GM12878 (cell line): Measurements from ENCODE around the gene SLC37A1. TPM values are rescaled to one million over a fixed set of nuclear protein-coding genes. Genes with fewer than 3 reads are reported as not detected.

Experiments
- BMI1 ChIP-seq: fragments of 450-650 bp; IDR thresholded peaks from 2 replicates; pipeline ENCODE4 v1.6.1; 2016; ENCODE audit warnings: mild to moderate bottlenecking, moderate library complexity, borderline replicate concordance
- EP300 ChIP-seq, 2 experiments: fragments of 150-350 bp in 1 of 2; IDR thresholded peaks; 2 replicates each; pipeline ENCODE4 v1.6.1; 2011 to 2012; ENCODE audit warnings: low read depth in 2 of 2, low read length in 2 of 2, borderline replicate concordance in 1 of 2, improper control_type of control experiment in 1 of 2, inconsistent platforms in 1 of 2; ENCODE audit not compliant: control insufficient read depth in 1 of 2
- IRF4 ChIP-seq: IDR thresholded peaks from 2 replicates; pipeline ENCODE4 v1.6.1; 2011; ENCODE audit warnings: low read depth, low read length
- JUNB ChIP-seq: IDR thresholded peaks from 2 replicates; pipeline ENCODE4 v1.6.1; 2016; ENCODE audit warnings: antibody characterized with exemption, mild to moderate bottlenecking
- NBN ChIP-seq: fragments of 450-650 bp; IDR thresholded peaks from 2 replicates; pipeline ENCODE4 v1.6.1; 2016
- NR2C1 ChIP-seq: fragments of 450-650 bp; IDR thresholded peaks from 2 replicates; pipeline ENCODE4 v1.6.1; 2017; ENCODE audit warnings: antibody characterized with exemption, mild to moderate bottlenecking, moderate library complexity
- NR2C2 ChIP-seq: IDR thresholded peaks from 2 replicates; pipeline ENCODE4 v1.6.1; 2011; ENCODE audit warnings: borderline replicate concordance, low read depth; ENCODE audit not compliant: control insufficient read depth, insufficient read length
- PAX5 ChIP-seq: IDR thresholded peaks from 2 replicates; pipeline ENCODE4 v1.6.1; 2011; ENCODE audit warnings: low read depth, low read length, borderline replicate concordance
- PBX3 ChIP-seq: IDR thresholded peaks from 2 replicates; pipeline ENCODE4 v1.6.1; 2011; ENCODE audit warnings: mild to moderate bottlenecking, low read depth, low read length, moderate library complexity; ENCODE audit not compliant: insufficient replicate concordance
- SMC3 ChIP-seq: IDR thresholded peaks from 2 replicates; pipeline ENCODE4 v1.6.1; 2011; ENCODE audit warnings: low read length, improper control_type of control experiment, borderline replicate concordance
- TCF12 ChIP-seq: IDR thresholded peaks from 2 replicates; pipeline ENCODE4 v1.6.1; 2011; ENCODE audit warnings: low read depth, mild to moderate bottlenecking, low read length
- ZBTB4 ChIP-seq: fragments of 450-650 bp; formaldehyde crosslinking; IDR thresholded peaks from 2 replicates; pipeline ENCODE4 v1.4.0; 2022; ENCODE audit warnings: mild to moderate bottlenecking, moderate library complexity
- ZNF384 ChIP-seq: IDR thresholded peaks from 2 replicates; pipeline ENCODE4 v1.6.1; 2012; ENCODE audit warnings: low read depth, mild to moderate bottlenecking, low read length, improper control_type of control experiment, borderline replicate concordance
- polyA plus RNA-seq, 11 experiments: library from polyadenylated mRNA; depleted of rRNA in 4 of 11; unstranded in 6 of 11; stranded (reverse) in 5 of 11; fragments of >200 nt; fragmentation: Nextera tagmentation in 4 of 11; fragmentation: Illumina TruSeq in 1 of 11; extraction: Ambion mirVana in 4 of 11; extraction: Trizol in 1 of 11; gene quantifications; 1 replicate in 1 of 11; 2 replicates in 10 of 11; pipeline versions ENCODE4 v1.2.1 to v1.2.3, GENCODE V29; 2011 to 2016; ENCODE audit warnings: inconsistent platforms in 2 of 11, missing spikeins in 2 of 11, low read depth in 1 of 11
- total RNA-seq, 4 experiments: library from RNA; depleted of rRNA in 3 of 4; stranded (reverse); fragments of >200 nt in 3 of 4; fragmentation: Illumina TruSeq in 1 of 4; extraction: Trizol in 1 of 4; gene quantifications; 2 replicates each; pipeline versions ENCODE4 v1.2.1 to v1.2.3, GENCODE V29; 2013 to 2021
- TF ChIP-seq, protein P1 (sequence below): fragments of 450-650 bp; IDR thresholded peaks from 2 replicates; pipeline ENCODE4 v1.6.1; 2014; ENCODE audit warnings: mild to moderate bottlenecking
- TF ChIP-seq, protein P2 (sequence below): fragments of 450-650 bp; conservative IDR thresholded peaks from 2 replicates; pipeline ENCODE4 v1.6.1; 2017; ENCODE audit warnings: mild to moderate bottlenecking, moderate library complexity
- TF ChIP-seq, protein P3 (sequence below): fragments of 450-650 bp; formaldehyde crosslinking; IDR thresholded peaks from 2 replicates; pipeline ENCODE4 v1.4.0; 2020; ENCODE audit warnings: mild to moderate bottlenecking, moderate library complexity
- TF ChIP-seq, protein P4 (sequence below): fragments of 450-650 bp; IDR thresholded peaks from 2 replicates; pipeline ENCODE4 v1.6.1; 2017; ENCODE audit warnings: low read depth, mild to moderate bottlenecking, moderate library complexity

SLC37A1 gene
- total and polyA plus RNA-seq, 10 of the 15 experiments (the other 5 are each of a cell fraction or from before 2014, with no cell fraction given) = 1.1 to 35.5 (median 24.4) TPM

DNA sequence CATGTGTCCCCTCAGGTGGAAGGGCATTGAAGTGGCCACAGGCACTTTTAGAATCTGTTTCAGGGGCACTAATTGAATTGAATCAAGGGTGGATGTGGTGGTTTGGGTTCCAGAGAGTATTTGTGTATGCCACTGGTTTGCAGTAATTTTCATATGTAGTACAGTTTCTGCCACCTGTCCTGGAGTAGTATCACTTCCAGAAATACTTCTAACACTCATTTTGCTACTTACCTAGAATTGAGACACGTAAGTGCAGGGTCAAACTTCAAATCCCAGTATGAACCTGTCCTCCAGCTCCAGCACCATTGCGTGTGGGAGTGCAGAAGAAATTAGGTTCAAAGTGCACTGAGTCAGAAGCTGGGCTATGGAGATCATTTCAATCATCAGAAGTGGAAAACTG, 44.4 kb upstream of the SLC37A1 start (continued):
- TF ChIP-seq, protein P1, sequence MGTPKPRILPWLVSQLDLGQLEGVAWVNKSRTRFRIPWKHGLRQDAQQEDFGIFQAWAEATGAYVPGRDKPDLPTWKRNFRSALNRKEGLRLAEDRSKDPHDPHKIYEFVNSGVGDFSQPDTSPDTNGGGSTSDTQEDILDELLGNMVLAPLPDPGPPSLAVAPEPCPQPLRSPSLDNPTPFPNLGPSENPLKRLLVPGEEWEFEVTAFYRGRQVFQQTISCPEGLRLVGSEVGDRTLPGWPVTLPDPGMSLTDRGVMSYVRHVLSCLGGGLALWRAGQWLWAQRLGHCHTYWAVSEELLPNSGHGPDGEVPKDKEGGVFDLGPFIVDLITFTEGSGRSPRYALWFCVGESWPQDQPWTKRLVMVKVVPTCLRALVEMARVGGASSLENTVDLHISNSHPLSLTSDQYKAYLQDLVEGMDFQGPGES = no peak
- TF ChIP-seq, protein P2, sequence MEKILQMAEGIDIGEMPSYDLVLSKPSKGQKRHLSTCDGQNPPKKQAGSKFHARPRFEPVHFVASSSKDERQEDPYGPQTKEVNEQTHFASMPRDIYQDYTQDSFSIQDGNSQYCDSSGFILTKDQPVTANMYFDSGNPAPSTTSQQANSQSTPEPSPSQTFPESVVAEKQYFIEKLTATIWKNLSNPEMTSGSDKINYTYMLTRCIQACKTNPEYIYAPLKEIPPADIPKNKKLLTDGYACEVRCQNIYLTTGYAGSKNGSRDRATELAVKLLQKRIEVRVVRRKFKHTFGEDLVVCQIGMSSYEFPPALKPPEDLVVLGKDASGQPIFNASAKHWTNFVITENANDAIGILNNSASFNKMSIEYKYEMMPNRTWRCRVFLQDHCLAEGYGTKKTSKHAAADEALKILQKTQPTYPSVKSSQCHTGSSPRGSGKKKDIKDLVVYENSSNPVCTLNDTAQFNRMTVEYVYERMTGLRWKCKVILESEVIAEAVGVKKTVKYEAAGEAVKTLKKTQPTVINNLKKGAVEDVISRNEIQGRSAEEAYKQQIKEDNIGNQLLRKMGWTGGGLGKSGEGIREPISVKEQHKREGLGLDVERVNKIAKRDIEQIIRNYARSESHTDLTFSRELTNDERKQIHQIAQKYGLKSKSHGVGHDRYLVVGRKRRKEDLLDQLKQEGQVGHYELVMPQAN = no peak
- TF ChIP-seq, protein P3, sequence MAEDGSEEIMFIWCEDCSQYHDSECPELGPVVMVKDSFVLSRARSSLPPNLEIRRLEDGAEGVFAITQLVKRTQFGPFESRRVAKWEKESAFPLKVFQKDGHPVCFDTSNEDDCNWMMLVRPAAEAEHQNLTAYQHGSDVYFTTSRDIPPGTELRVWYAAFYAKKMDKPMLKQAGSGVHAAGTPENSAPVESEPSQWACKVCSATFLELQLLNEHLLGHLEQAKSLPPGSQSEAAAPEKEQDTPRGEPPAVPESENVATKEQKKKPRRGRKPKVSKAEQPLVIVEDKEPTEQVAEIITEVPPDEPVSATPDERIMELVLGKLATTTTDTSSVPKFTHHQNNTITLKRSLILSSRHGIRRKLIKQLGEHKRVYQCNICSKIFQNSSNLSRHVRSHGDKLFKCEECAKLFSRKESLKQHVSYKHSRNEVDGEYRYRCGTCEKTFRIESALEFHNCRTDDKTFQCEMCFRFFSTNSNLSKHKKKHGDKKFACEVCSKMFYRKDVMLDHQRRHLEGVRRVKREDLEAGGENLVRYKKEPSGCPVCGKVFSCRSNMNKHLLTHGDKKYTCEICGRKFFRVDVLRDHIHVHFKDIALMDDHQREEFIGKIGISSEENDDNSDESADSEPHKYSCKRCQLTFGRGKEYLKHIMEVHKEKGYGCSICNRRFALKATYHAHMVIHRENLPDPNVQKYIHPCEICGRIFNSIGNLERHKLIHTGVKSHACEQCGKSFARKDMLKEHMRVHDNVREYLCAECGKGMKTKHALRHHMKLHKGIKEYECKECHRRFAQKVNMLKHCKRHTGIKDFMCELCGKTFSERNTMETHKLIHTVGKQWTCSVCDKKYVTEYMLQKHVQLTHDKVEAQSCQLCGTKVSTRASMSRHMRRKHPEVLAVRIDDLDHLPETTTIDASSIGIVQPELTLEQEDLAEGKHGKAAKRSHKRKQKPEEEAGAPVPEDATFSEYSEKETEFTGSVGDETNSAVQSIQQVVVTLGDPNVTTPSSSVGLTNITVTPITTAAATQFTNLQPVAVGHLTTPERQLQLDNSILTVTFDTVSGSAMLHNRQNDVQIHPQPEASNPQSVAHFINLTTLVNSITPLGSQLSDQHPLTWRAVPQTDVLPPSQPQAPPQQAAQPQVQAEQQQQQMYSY (CRISPR knock-in tag) = no peak
- TF ChIP-seq ZNF384 (no peak), TCF12 (peak; percentile 81), BMI1 (peak; percentile 56; the same call in 1 of the 2 replicates), PBX3 (no peak), JUNB (peak; percentile 83), EP300 (IDR thresholded peaks at IDR 0.05; ENCODE audit: borderline replicate concordance in 1 of 2, control insufficient read depth in 1 of 2, low read depth in 2 of 2, low read length in 2 of 2) (peak; percentile 84 to 87), IRF4 (peak; percentile 81; the same call in 1 of the 2 replicates), NBN (0 out of 2 replicates have a peak, but pooled peaks have one; percentile 60), NR2C2 (no peak), PAX5 (0 out of 2 replicates have a peak, but pooled peaks have one; percentile 37), SMC3 (no peak), ZBTB4 (CRISPR knock-in tag) (no peak), NR2C1 (peak; percentile 66)
- TF ChIP-seq, protein P4, sequence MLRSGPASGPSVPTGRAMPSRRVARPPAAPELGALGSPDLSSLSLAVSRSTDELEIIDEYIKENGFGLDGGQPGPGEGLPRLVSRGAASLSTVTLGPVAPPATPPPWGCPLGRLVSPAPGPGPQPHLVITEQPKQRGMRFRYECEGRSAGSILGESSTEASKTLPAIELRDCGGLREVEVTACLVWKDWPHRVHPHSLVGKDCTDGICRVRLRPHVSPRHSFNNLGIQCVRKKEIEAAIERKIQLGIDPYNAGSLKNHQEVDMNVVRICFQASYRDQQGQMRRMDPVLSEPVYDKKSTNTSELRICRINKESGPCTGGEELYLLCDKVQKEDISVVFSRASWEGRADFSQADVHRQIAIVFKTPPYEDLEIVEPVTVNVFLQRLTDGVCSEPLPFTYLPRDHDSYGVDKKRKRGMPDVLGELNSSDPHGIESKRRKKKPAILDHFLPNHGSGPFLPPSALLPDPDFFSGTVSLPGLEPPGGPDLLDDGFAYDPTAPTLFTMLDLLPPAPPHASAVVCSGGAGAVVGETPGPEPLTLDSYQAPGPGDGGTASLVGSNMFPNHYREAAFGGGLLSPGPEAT = peak; percentile 85
